ENCODE data around the gene HNRNPA2B1.

The HNRNPA2B1 gene

GRCh38 chr7:26183545-26184280 lies 16.8 kb downstream of the HNRNPA2B1 start:
- DNase-seq (ENCODE audit: low read depth in 2 of 2), result no peak
- H3K4me3 ChIP-seq (replicated peaks in 1 of 2; ENCODE audit: low read depth in 2 of 2, low read length in 2 of 2), result no peak overlapping the region
- TF ChIP-seq CTCF (IDR thresholded peaks at IDR 0.05; ENCODE audit: low read depth, low read length), result no peak

DNA sequence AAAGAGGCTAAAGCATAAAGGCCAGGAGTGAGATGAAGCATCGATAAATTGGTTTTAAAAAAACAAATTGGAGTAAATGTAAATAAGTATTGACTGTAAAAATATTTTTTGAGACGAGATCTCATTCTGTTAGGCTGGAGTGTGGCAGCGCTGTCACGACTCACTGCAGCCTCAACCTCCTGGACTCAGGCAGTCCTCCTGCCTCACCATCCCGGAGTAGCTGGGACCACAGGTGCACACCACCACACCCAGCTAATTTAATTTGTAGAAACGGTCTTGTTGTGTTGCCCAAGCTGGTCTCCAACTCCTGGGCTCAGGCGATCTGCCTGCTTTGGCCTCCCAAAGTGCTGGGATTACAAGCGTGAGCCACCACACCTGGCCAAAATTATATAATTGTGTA lies 17.8 kb downstream of the HNRNPA2B1 start:
- DNase-seq (ENCODE audit: low read depth in 2 of 2), result no peak
- TF ChIP-seq CTCF (IDR thresholded peaks at IDR 0.05; ENCODE audit: low read depth, low read length), result no peak
- H3K4me3 ChIP-seq (replicated peaks in 1 of 2; ENCODE audit: low read depth in 2 of 2, low read length in 2 of 2), result no peak overlapping the region

- H3K4me3 ChIP-seq (replicated peaks in 1 of 2; ENCODE audit: low read depth in 2 of 2, low read length in 2 of 2), result no peak overlapping the region
- DNase-seq (ENCODE audit: low read depth in 2 of 2), result no peak
- no peak for TF ChIP-seq CTCF (IDR thresholded peaks at IDR 0.05; ENCODE audit: low read depth, low read length)
These were observed 18.3 kb downstream of the HNRNPA2B1 start for GRCh38 chr7:26182283-26182682.

- TF ChIP-seq CTCF (IDR thresholded peaks at IDR 0.05; ENCODE audit: low read depth, low read length), result no peak
- no peak overlapping the region for H3K4me3 ChIP-seq (replicated peaks in 1 of 2; ENCODE audit: low read depth in 2 of 2, low read length in 2 of 2)
- DNase-seq (ENCODE audit: low read depth in 2 of 2), result no peak
These were observed 18.9 kb downstream of the HNRNPA2B1 start for GRCh38 chr7:26181474-26182227.

DNA sequence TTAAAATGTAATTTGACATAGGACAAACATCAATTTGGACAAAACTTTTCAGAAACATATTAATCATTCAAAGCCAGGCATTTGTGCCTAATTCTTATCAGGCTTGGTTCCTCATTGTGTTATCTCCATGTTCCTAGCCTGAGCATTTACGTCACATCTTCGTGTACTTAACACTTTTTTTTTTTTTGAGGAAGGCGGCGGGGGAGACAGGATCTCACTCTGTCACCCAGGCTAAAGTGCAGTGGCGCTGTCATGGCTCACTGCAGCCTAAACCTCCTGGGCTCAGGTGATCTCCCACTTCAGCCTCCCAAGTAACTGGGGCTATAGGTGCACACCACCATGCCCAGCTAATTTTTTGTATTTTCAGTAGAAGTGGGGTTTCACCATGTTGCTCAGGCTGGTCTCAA lies 19.8 kb downstream of the HNRNPA2B1 start:
- H3K4me3 ChIP-seq (replicated peaks in 1 of 2; ENCODE audit: low read depth in 2 of 2, low read length in 2 of 2), result no peak overlapping the region
- peak in 1 of 2 donors; percentile 48 for DNase-seq (ENCODE audit: low read depth in 2 of 2)

DNA sequence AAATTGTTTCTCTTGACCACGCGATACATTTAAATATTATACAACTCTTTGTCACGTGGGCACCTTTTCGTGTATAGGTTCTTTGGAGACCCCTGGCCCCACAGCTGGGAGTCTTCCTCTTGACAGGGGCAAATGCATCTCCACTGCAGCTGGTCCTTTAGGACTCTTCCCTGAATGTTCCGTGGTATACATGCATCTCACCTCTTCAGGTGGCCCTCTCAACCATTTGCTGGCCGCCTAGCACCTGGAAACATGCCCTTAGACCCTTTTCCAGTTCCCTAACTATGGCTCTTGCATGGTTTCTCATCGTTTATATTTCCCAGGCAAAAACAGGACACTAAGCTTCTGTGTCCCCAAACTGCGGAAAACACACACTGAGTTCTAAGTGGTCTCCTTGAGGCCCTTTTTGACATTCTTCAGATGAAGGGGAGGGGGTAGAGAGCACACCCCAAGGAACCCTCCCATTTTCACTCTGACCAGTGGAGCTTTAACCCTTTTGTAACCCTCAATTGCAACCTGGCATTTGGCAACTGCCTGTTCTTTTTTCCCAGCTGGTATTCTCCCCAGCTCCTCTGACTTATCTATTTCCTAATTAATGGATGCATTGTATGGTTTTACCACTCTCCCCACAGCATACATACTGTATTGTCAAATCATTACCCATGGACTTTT lies 20.6 kb downstream of the HNRNPA2B1 start:
- H3K4me3 ChIP-seq (replicated peaks in 1 of 2; ENCODE audit: low read depth in 2 of 2, low read length in 2 of 2), result no peak overlapping the region
- no peak for DNase-seq (ENCODE audit: low read depth in 2 of 2)
- TF ChIP-seq CTCF (IDR thresholded peaks at IDR 0.05; ENCODE audit: low read depth, low read length), result no peak

More for the DNA sequence above, 19.8 kb downstream of the HNRNPA2B1 start:
- TF ChIP-seq CTCF (IDR thresholded peaks at IDR 0.05; ENCODE audit: low read depth, low read length), result no peak

Data from cardiac fibroblast (primary cell).